BLaER1 (cell line): ENCODE measurements around the gene MBP.
A peak's percentile ranks its signal among the peaks of the same experiment; 100 is the strongest.

Experiments
- H3K27ac ChIP-seq: shearing (Covaris generic); formaldehyde crosslinking; 2 replicates; pipeline ENCODE4 v1.8.1; 2022
- H3K27me3 ChIP-seq: shearing (Covaris generic); formaldehyde crosslinking; 2 replicates; pipeline ENCODE4 v1.8.1; 2022
- H3K36me3 ChIP-seq: shearing (Covaris generic); formaldehyde crosslinking; 2 replicates; pipeline ENCODE4 v1.8.1; 2022
- H3K4me1 ChIP-seq: shearing (Covaris generic); formaldehyde crosslinking; 2 replicates; pipeline ENCODE4 v1.8.1; 2022
- H3K4me2 ChIP-seq: shearing (Covaris generic); formaldehyde crosslinking; 2 replicates; pipeline ENCODE4 v1.8.1; 2022
- H3K4me3 ChIP-seq: shearing (Covaris generic); formaldehyde crosslinking; 2 replicates; pipeline ENCODE4 v1.8.1; 2022
- H3K9ac ChIP-seq: shearing (Covaris generic); formaldehyde crosslinking; 2 replicates; pipeline ENCODE4 v1.8.1; 2022
- H3K9me3 ChIP-seq: shearing (Covaris generic); formaldehyde crosslinking; 2 replicates; pipeline ENCODE4 v1.8.1; 2022
- H4K20me1 ChIP-seq: shearing (Covaris generic); formaldehyde crosslinking; 2 replicates; pipeline ENCODE4 v1.8.1; 2022
- Cebpa-rat ChIP-seq: shearing (Covaris generic); IDR thresholded peaks from 2 replicates; pipeline ENCODE4 v1.8.1; 2022

The MBP gene

DNA sequence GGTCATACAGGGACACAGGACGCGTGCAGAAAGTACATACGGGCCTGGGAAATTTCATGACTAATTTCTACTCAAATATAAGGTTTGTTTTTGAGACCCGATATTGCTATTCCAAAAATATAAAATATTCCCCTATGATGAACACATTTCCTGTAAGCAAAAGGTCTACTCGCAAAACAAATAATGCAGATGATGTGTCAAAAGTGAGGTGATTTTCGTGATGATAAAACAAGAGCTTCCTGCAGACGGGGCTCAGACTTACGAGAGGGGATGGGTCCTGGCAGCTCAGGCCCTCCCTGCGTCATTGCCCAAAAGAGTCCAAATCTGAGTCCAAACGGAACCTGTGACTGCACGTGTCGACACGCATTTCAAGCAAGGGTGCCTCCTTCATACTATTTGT, 62.7 kb downstream of the MBP start:
- Histone ChIP-seq H3K27me3 (no peaks in the 10 kb centered on the region), H3K4me1 (peaks cover 60% of the 10 kb centered on the region), H3K27ac (no peak overlapping the region), H3K9me3 (no peaks in the 10 kb centered on the region), H3K4me3 (no peak overlapping the region), H3K9ac (no peak overlapping the region), H4K20me1 (peaks cover 98% of the 10 kb centered on the region), H3K4me2 (peak overlapping the region; percentile 73; the same call in 1 of the 2 replicates), H3K36me3 (peaks cover 80% of the 10 kb centered on the region)
- no peak for TF ChIP-seq Cebpa-rat

DNA sequence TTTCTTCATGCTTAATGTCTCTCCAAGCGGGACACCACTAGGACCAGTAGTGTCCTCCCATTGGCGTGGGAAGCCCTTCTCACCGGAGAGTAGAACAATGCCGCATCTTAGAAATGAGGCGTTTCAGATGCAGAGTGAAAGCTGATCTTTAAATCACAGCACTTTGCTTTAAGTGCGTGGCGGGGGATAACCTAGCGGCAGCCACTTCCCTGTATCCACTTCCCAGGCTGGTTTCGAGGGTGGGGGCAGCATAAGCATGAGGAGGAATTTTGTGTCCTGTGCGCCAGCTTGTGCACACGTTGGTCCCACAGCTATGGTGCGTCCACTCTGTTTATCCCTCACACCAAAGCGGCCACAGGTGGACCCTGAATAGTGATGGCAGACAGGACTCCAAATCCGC, 63.1 kb downstream of the MBP start:
- no peaks in the 10 kb centered on the region for H3K9me3 ChIP-seq
- peaks cover 80% of the 10 kb centered on the region for H3K36me3 ChIP-seq
- peaks cover 65% of the 10 kb centered on the region for H3K4me1 ChIP-seq
- H3K27ac ChIP-seq, result no peak overlapping the region
- H3K4me2 ChIP-seq, result peak overlapping the region; percentile 73
- no peak overlapping the region for H3K9ac ChIP-seq
- TF ChIP-seq Cebpa-rat, result no peak
- H3K27me3 ChIP-seq, result no peaks in the 10 kb centered on the region
- H3K4me3 ChIP-seq, result no peak overlapping the region
- peaks cover 98% of the 10 kb centered on the region for H4K20me1 ChIP-seq

DNA sequence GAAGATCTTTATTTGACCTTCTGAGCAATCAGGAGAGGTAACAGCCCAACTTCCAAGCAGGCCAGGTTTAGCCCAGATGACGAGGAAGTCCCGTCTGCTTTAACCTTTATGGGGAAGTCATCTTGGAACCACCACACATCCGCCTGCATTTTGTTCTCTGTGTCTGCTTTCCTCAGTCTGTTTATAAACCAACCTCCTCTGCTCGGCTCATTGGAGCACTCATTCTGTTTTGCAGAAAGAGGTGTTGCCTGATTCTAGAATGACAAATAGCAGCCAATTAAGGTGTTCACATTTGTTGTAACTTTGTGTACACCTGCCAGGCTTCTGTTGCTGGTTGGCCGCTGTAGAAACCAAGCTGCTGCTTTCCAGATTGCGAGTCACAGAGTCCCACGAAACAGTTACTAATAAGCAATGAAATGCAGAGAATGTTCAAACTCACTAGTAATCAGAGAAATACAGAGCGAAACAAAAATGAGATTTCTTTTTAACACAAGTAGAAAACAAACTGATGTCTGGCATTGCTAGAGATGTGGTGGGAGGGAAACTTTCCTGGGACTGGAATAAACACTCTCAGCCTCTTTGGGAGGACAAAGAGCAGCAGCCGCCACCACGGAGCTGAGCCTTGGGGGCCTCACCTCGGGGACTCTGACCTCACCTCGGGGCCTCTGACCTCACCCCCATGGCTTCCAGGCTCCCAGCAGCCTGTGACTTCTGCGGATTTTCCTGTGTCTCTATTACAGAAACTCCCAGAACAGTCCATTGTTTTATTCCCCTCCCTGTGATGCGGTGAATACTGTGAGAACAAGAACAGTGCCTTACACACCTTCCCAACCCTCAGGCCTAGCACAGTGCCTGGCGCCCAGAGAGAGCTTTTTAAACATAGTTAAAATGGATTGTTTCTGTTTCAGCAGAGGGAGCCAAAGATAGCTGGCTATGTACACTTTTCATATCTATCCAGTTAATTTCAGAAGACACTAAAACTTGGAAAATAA, 64.0 kb downstream of the MBP start:
- Histone ChIP-seq H4K20me1 (peaks cover 98% of the 10 kb centered on the region), H3K36me3 (peaks cover 77% of the 10 kb centered on the region), H3K4me3 (no peak overlapping the region), H3K4me2 (peak overlapping the region; percentile 73), H3K27ac (peak overlapping the region; percentile 63), H3K27me3 (no peaks in the 10 kb centered on the region), H3K9ac (peak overlapping the region; percentile 59), H3K4me1 (peaks cover 73% of the 10 kb centered on the region), H3K9me3 (no peaks in the 10 kb centered on the region)
- TF ChIP-seq Cebpa-rat, result no peak

- no peaks in the 10 kb centered on the region for H3K27me3 ChIP-seq
- peak overlapping the region; percentile 73 for H3K4me2 ChIP-seq
- peaks cover 79% of the 10 kb centered on the region for H3K36me3 ChIP-seq
- H3K9ac ChIP-seq, result no peak overlapping the region
- H4K20me1 ChIP-seq, result peaks cover 98% of the 10 kb centered on the region
- no peaks in the 10 kb centered on the region for H3K9me3 ChIP-seq
- peak overlapping the region; percentile 63 for H3K27ac ChIP-seq
- no peak overlapping the region for H3K4me3 ChIP-seq
- no peak for TF ChIP-seq Cebpa-rat
- H3K4me1 ChIP-seq, result peaks cover 85% of the 10 kb centered on the region
Observed at GRCh38 chr18:77067291-77068061, 65.1 kb downstream of the MBP start.

GRCh38 chr18:77066689-77067088, 65.9 kb downstream of the MBP start:
- H3K9ac ChIP-seq, result no peak overlapping the region
- H3K36me3 ChIP-seq, result peaks cover 79% of the 10 kb centered on the region
- no peaks in the 10 kb centered on the region for H3K27me3 ChIP-seq
- no peak overlapping the region for H3K4me3 ChIP-seq
- no peaks in the 10 kb centered on the region for H3K9me3 ChIP-seq
- peaks cover 93% of the 10 kb centered on the region for H3K4me1 ChIP-seq
- no peak for TF ChIP-seq Cebpa-rat
- peaks cover 91% of the 10 kb centered on the region for H4K20me1 ChIP-seq
- H3K4me2 ChIP-seq, result peak overlapping the region; percentile 73
- H3K27ac ChIP-seq, result peak overlapping the region; percentile 63; the same call in 1 of the 2 replicates

- TF ChIP-seq Cebpa-rat, result no peak
- no peaks in the 10 kb centered on the region for H3K27me3 ChIP-seq
- H3K4me1 ChIP-seq, result peaks cover 98% of the 10 kb centered on the region
- no peak overlapping the region for H3K9ac ChIP-seq
- H3K36me3 ChIP-seq, result peaks cover 79% of the 10 kb centered on the region
- H3K4me2 ChIP-seq, result peak overlapping the region; percentile 73
- H3K4me3 ChIP-seq, result no peak overlapping the region
- peak overlapping the region; percentile 61; the same call in 1 of the 2 replicates for H3K27ac ChIP-seq
- peaks cover 85% of the 10 kb centered on the region for H4K20me1 ChIP-seq
- no peaks in the 10 kb centered on the region for H3K9me3 ChIP-seq
Observed at GRCh38 chr18:77066101-77066500, 66.5 kb downstream of the MBP start.

- Histone ChIP-seq H3K36me3 (peaks cover 79% of the 10 kb centered on the region), H3K9me3 (no peaks in the 10 kb centered on the region), H3K27me3 (no peaks in the 10 kb centered on the region), H3K4me2 (peak overlapping the region; percentile 73), H3K27ac (peak overlapping the region; percentile 61), H4K20me1 (peaks cover 78% of the 10 kb centered on the region), H3K4me3 (no peak overlapping the region), H3K4me1 (peaks cover 93% of the 10 kb centered on the region), H3K9ac (no peak overlapping the region)
- TF ChIP-seq Cebpa-rat, result no peak; the same call in 1 of the 2 replicates
Observed at GRCh38 chr18:77065221-77065981, 67.2 kb downstream of the MBP start.

DNA sequence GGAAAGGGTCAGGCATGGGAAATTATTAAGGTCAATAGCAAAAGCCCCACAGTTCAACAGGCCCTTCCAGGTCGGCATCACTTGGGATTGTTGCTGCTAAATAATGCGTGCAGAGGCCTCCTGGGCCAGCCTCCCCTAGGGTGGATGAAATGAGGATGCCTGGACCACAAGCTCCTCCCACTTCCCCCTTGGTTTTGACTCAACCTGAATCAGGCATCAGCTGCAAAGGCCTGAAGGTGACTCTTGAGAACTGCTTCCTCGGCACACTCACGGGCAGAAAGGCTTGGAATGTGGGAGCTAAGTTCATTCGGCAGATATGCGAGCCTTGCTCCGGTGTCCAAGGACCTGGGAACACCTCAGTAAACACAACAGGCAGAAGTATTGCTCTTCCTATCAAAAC, 69.3 kb downstream of the MBP start:
- peaks cover 82% of the 10 kb centered on the region for H3K36me3 ChIP-seq
- no peaks in the 10 kb centered on the region for H3K27me3 ChIP-seq
- H3K9ac ChIP-seq, result no peak overlapping the region
- H4K20me1 ChIP-seq, result peaks cover 63% of the 10 kb centered on the region
- peak overlapping the region; percentile 71 for H3K27ac ChIP-seq
- H3K9me3 ChIP-seq, result 0 out of 2 replicates have a peak, but pooled peaks cover 4% of the 10 kb centered on the region
- H3K4me3 ChIP-seq, result no peak overlapping the region
- TF ChIP-seq Cebpa-rat, result no peak
- peaks cover 79% of the 10 kb centered on the region for H3K4me1 ChIP-seq
- peak overlapping the region; percentile 74 for H3K4me2 ChIP-seq

DNA sequence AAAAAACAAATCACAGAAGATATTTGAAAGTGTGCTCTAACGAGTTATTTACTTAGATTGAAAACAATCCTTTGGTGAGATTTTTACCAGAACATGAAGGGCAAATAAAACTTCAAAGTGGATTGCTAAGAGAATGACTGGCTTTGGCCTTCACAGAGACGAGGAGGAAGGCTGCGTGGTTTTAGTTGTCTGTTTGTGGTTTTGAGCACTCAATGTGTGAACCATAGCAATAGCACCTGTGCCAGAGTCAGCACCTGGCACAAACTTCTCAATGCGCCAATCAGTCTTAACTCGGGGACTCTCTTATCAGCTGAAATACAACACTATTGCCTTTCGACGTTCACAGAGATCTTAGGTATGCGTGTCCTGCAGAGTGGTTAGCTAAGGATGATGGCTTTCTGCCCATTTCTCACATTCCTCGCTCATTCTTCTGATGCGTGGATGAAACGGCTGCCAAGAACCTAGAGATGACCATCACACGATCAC, 70.0 kb downstream of the MBP start:
- Histone ChIP-seq H4K20me1 (peaks cover 58% of the 10 kb centered on the region), H3K4me2 (peak overlapping the region; percentile 74), H3K36me3 (peaks cover 79% of the 10 kb centered on the region), H3K4me1 (peaks cover 76% of the 10 kb centered on the region), H3K4me3 (no peak overlapping the region), H3K9ac (peak overlapping the region; percentile 5; the same call in 1 of the 2 replicates), H3K27ac (peak overlapping the region; percentile 71), H3K27me3 (no peaks in the 10 kb centered on the region), H3K9me3 (0 out of 2 replicates have a peak, but pooled peaks cover 4% of the 10 kb centered on the region)
- no peak for TF ChIP-seq Cebpa-rat
